ENCODE results near the gene TPO.
"Not testable (repeated sequence)": the region's sequence is repeated elsewhere in the genome, so short reads cannot be mapped to it uniquely, and the experiment has no call there.

The TPO gene

GRCh38 chr2:1556776-1557466, 143.7 kb downstream of the TPO start:
- no peak for DNase-seq (ENCODE audit: low read depth)

- DNase-seq (ENCODE audit: low read depth): no peak
Observed at GRCh38 chr2:1557467-1557820, 144.2 kb downstream of the TPO start.

GRCh38 chr2:1559589-1560175, 146.4 kb downstream of the TPO start:
- no peak for DNase-seq (ENCODE audit: low read depth)

GRCh38 chr2:1561259-1561658, 148.0 kb downstream of the TPO start:
- no peak for DNase-seq (ENCODE audit: low read depth)

GRCh38 chr2:1561811-1562421, 148.7 kb downstream of the TPO start:
- no peak for DNase-seq (ENCODE audit: low read depth)

GRCh38 chr2:1563084-1563857, 150.0 kb downstream of the TPO start:
- no peak for DNase-seq (ENCODE audit: low read depth)

- no peak for DNase-seq (ENCODE audit: low read depth)
Observed at GRCh38 chr2:1563943-1564891, 151.0 kb downstream of the TPO start.

GRCh38 chr2:1567556-1568344, 154.5 kb downstream of the TPO start:
- DNase-seq (ENCODE audit: low read depth): no peak

GRCh38 chr2:1568345-1568668, 155.0 kb downstream of the TPO start:
- DNase-seq (ENCODE audit: low read depth): not testable (repeated sequence)

- no peak for DNase-seq (ENCODE audit: low read depth)
Observed at GRCh38 chr2:1569879-1570450, 156.7 kb downstream of the TPO start.

GRCh38 chr2:1571477-1572417, 158.5 kb downstream of the TPO start:
- no peak for DNase-seq (ENCODE audit: low read depth)

- DNase-seq (ENCODE audit: low read depth): no peak
Observed at GRCh38 chr2:1572638-1573037, 159.4 kb downstream of the TPO start.

GRCh38 chr2:1577846-1578245, 164.6 kb downstream of the TPO start:
- DNase-seq (ENCODE audit: low read depth): no peak

- not testable (repeated sequence) for DNase-seq (ENCODE audit: low read depth)
Observed at GRCh38 chr2:1581257-1581964, 168.1 kb downstream of the TPO start.

GRCh38 chr2:1581965-1582625, 168.8 kb downstream of the TPO start:
- DNase-seq (ENCODE audit: low read depth): no peak

GRCh38 chr2:1582891-1583341, 169.7 kb downstream of the TPO start:
- DNase-seq (ENCODE audit: low read depth): no peak

- DNase-seq (ENCODE audit: low read depth): no peak
Observed at GRCh38 chr2:1584051-1584531, 170.8 kb downstream of the TPO start.
